HG03469 (cell line): ENCODE measurements around the gene PLP2.
"Not testable (repeated sequence)": the region's sequence is repeated elsewhere in the genome, so short reads cannot be mapped to it uniquely, and the experiment has no call there.

Experiments
- ATAC-seq: cut with Tn5 transposase; IDR thresholded peaks from one replicate; pipeline ENCODE4 v1.9.1; 2021; ENCODE audit warnings: mild to moderate bottlenecking, moderate library complexity, moderate number of reproducible peaks; ENCODE audit not compliant: unreplicated experiment

Gene PLP2

GRCh38 chrX:49171752-49172279 is at the start of gene PLP2:
PLP2 (plus strand) TSS chrX:49171898; CDS start chrX:49172001, 103 bp downstream.
- ATAC-seq: no peak

GRCh38 chrX:49122499-49122898 is 49.2 kb upstream of the PLP2 start:
- ATAC-seq: no peak

GRCh38 chrX:49127742-49128258 is 43.9 kb upstream of the PLP2 start:
- ATAC-seq: not testable (repeated sequence)

GRCh38 chrX:49129427-49129826 is 42.3 kb upstream of the PLP2 start:
- no peak for ATAC-seq

GRCh38 chrX:49132275-49132674 is 39.4 kb upstream of the PLP2 start:
- not testable (repeated sequence) for ATAC-seq

- no peak for ATAC-seq
These were observed 37.9 kb upstream of the PLP2 start for GRCh38 chrX:49133759-49134158.

GRCh38 chrX:49137492-49137891 is 34.2 kb upstream of the PLP2 start:
- no peak for ATAC-seq

GRCh38 chrX:49139713-49140112 is 32.0 kb upstream of the PLP2 start:
- ATAC-seq: no peak

GRCh38 chrX:49142264-49142663 is 29.4 kb upstream of the PLP2 start:
- ATAC-seq: not testable (repeated sequence)

- not testable (repeated sequence) for ATAC-seq
These were observed 28.5 kb upstream of the PLP2 start for GRCh38 chrX:49143154-49143553.

GRCh38 chrX:49147282-49147681 is 24.4 kb upstream of the PLP2 start:
- no peak for ATAC-seq

- no peak for ATAC-seq
These were observed 23.8 kb upstream of the PLP2 start for GRCh38 chrX:49147936-49148335.

- ATAC-seq: not testable (repeated sequence)
These were observed 23.2 kb upstream of the PLP2 start for GRCh38 chrX:49148390-49149100.

- not testable (repeated sequence) for ATAC-seq
These were observed 22.4 kb upstream of the PLP2 start for GRCh38 chrX:49149291-49149690.

- no peak for ATAC-seq
These were observed 18.2 kb upstream of the PLP2 start for GRCh38 chrX:49153467-49153866.

- ATAC-seq: no peak
These were observed 16.3 kb upstream of the PLP2 start for GRCh38 chrX:49155243-49155899.

- peak; percentile 87 for ATAC-seq
These were observed 15.5 kb upstream of the PLP2 start for GRCh38 chrX:49155900-49156837.

- ATAC-seq: no peak
These were observed 14.5 kb upstream of the PLP2 start for GRCh38 chrX:49157194-49157593.

GRCh38 chrX:49160908-49161307 is 10.8 kb upstream of the PLP2 start:
- ATAC-seq: no peak

- no peak for ATAC-seq
These were observed 10.1 kb upstream of the PLP2 start for GRCh38 chrX:49161632-49162031.

GRCh38 chrX:49162620-49163019 is 9.1 kb upstream of the PLP2 start, which contains the start of gene MAGIX:
MAGIX (plus strand) TSS chrX:49162758; CDS start chrX:49162890, 132 bp downstream.
- no peak for ATAC-seq
